ENCODE data around the gene SLC30A3.

DNA sequence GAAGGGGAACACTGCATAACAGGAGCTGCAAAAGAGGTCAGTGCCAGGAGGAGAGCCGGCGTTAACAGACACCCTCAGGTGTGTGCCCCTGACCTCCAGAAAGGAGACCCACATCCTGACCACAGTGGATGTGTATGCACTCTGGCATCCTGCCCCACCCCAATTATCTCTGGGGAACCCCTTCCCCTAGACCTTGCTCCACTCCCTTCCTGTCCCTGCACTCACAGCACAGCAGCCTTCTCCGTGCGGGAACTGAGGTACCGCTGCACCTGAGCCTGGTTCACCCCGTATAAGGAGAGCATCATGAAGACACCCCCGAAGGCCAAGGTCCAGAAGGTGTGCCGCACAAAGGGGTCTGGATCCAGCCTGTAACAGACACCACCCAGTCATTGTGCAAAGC, 58.3 kb downstream of the SLC30A3 start:
- TF ChIP-seq, protein P1, sequence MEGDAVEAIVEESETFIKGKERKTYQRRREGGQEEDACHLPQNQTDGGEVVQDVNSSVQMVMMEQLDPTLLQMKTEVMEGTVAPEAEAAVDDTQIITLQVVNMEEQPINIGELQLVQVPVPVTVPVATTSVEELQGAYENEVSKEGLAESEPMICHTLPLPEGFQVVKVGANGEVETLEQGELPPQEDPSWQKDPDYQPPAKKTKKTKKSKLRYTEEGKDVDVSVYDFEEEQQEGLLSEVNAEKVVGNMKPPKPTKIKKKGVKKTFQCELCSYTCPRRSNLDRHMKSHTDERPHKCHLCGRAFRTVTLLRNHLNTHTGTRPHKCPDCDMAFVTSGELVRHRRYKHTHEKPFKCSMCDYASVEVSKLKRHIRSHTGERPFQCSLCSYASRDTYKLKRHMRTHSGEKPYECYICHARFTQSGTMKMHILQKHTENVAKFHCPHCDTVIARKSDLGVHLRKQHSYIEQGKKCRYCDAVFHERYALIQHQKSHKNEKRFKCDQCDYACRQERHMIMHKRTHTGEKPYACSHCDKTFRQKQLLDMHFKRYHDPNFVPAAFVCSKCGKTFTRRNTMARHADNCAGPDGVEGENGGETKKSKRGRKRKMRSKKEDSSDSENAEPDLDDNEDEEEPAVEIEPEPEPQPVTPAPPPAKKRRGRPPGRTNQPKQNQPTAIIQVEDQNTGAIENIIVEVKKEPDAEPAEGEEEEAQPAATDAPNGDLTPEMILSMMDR (IDR thresholded peaks at IDR 0.05), result no peak
- TF ChIP-seq POLR2A (IDR thresholded peaks at IDR 0.05; ENCODE audit: low read depth), result no peak
